NCI-H1436 treated with DMSO at 0.1 percent for 48 hours (cell line): ENCODE results near the gene ADAMTS3.

Experiments used
- DNase-seq: peaks from one replicate; lab custom pipeline; 2025; lab: John Stamatoyannopoulos, UW

Gene ADAMTS3

GRCh38 chr4:72568959-72569718, at the start of gene ADAMTS3:
Gene ADAMTS3 (minus strand): TSS chr4:72569221. CDS start chr4:72568762, 459 bp downstream.
- no peak for DNase-seq

GRCh38 chr4:72613959-72614358, 44.9 kb upstream of the ADAMTS3 start:
- DNase-seq = no peak

GRCh38 chr4:72606751-72607150, 37.7 kb upstream of the ADAMTS3 start:
- no peak for DNase-seq

GRCh38 chr4:72604324-72604723, 35.3 kb upstream of the ADAMTS3 start:
- DNase-seq = no peak

GRCh38 chr4:72602396-72603376, 33.7 kb upstream of the ADAMTS3 start:
- no peak for DNase-seq

- DNase-seq = no peak
These were observed 22.8 kb upstream of the ADAMTS3 start for GRCh38 chr4:72591547-72592454.

GRCh38 chr4:72587334-72587733, 18.3 kb upstream of the ADAMTS3 start:
- DNase-seq = no peak

- DNase-seq = no peak
These were observed 13.8 kb upstream of the ADAMTS3 start for GRCh38 chr4:72582853-72583252.

- DNase-seq = no peak
These were observed 8.2 kb upstream of the ADAMTS3 start for GRCh38 chr4:72577211-72577610.

- DNase-seq = no peak
These were observed 2.3 kb upstream of the ADAMTS3 start for GRCh38 chr4:72571337-72571736.

GRCh38 chr4:72569719-72570235, 756 bp upstream of the ADAMTS3 start:
- no peak for DNase-seq

GRCh38 chr4:72567821-72568675, 973 bp downstream of the ADAMTS3 start:
- DNase-seq = no peak

- DNase-seq = no peak
These were observed 2.0 kb downstream of the ADAMTS3 start for GRCh38 chr4:72567036-72567435.

GRCh38 chr4:72566464-72566972, 2.5 kb downstream of the ADAMTS3 start:
- DNase-seq = no peak

GRCh38 chr4:72564789-72565188, 4.2 kb downstream of the ADAMTS3 start:
- DNase-seq = no peak

- DNase-seq = no peak
These were observed 4.8 kb downstream of the ADAMTS3 start for GRCh38 chr4:72564184-72564583.

- DNase-seq = no peak
These were observed 10.4 kb downstream of the ADAMTS3 start for GRCh38 chr4:72558655-72559054.

- DNase-seq = no peak
These were observed 12.0 kb downstream of the ADAMTS3 start for GRCh38 chr4:72557021-72557420.

GRCh38 chr4:72555377-72555831, 13.6 kb downstream of the ADAMTS3 start:
- no peak for DNase-seq
